ENCODE results near the gene PPP1R13B.
"Not testable (repeated sequence)": the region's sequence is repeated elsewhere in the genome, so short reads cannot be mapped to it uniquely, and the experiment has no call there.

Gene PPP1R13B

DNA sequence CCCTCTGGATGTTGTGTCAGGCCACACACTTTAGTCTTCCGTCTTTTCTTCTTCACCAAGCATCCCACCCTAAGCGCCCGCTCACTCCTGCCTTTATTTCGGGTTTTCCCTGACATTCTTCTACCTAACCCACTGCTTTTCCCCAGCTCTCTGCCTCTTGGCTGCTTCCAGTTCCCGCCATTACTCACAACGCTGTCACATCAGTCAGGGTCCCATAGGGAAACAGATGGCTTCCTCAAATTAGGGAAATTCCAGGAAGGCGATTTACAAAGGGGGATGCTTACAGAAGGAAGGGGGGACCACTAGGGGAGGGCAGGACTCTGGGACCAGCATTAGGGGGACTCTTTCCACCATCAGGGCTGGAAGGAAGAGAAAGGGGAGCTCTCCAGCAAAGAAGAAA, 9.2 kb upstream of the PPP1R13B start:
- DNase-seq = no peak

DNA sequence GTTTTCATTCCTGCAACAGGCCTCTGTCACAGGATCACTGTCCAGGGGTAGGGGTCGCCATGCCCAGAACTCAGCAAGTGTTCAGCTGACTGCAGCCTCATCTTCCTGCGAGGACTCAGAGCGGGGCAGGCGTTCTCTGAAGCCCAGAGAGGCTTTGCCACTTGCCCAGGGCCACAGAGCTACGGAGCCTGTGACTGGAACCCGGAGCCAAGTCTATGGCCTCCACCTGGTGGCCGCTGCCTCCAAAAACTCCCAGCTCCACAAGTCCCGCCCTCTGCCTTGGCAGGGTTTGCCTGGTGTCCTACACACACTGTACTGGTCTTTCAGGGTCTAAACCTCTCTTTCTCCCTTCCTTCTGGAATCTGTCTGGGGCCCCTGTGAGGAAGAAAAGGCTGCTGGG, 8.7 kb upstream of the PPP1R13B start:
- no peak for DNase-seq

DNA sequence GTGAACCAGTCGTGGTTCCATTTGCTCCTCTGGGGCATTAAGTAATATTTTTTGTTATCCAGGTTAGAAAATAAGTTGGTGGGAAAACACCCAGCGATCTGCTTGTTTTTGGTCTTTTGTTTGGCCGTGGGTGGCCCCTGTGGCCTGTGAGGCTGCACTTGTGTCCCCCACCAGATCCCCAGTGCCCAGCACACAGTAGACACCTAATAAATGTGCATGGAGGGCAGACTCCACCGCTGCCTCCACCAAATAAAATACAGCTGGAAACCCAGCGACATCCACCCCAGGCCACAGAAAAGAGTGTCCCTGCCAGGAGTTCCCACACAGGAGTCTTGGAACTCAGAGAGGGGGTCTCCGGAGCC, 8.3 kb upstream of the PPP1R13B start:
- DNase-seq = no peak

DNA sequence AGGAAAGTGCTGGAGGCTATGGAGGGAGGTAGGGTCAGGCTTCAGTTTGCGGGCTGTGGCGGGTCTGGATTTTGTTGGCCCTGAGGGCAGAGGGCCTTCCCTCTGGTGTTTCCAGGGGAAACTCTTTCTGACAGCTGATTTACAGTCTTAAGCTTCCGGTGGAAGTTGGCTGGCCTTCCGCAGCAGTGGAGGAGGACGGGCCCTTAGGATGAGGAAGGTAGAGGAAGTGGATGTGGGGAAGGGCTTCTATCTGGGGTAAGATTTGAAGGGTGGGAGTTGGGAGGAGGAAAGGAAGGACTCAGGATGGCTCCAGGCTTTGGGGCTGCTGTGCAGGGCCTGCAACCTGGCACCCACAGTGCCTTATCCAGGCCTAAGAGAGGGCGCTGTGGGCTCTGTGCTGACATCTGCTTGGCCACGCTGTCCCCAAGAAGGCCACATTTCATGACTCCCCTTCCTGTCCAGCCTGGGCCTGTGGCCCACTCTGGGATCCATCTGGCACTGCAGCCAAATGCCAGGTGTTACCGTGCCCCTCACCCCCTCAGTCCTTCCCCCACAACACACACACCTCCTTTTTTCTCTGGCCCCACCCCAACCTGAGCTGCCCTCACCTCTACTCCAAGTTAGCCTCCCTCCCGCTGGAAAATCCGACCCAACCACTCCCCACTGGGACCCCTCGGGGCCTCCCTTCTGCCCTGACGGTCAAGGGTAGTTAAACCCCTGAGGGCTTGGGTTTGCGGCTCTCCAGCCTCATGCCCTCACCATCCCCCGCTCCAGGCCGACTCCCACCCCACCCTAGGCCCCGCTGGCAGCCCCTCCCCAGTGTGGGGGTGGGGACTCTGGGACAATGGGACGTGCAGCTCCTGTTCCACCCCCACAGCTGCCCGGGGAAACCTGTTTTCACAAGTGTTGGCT, 7.7 kb upstream of the PPP1R13B start:
- DNase-seq = no peak

DNA sequence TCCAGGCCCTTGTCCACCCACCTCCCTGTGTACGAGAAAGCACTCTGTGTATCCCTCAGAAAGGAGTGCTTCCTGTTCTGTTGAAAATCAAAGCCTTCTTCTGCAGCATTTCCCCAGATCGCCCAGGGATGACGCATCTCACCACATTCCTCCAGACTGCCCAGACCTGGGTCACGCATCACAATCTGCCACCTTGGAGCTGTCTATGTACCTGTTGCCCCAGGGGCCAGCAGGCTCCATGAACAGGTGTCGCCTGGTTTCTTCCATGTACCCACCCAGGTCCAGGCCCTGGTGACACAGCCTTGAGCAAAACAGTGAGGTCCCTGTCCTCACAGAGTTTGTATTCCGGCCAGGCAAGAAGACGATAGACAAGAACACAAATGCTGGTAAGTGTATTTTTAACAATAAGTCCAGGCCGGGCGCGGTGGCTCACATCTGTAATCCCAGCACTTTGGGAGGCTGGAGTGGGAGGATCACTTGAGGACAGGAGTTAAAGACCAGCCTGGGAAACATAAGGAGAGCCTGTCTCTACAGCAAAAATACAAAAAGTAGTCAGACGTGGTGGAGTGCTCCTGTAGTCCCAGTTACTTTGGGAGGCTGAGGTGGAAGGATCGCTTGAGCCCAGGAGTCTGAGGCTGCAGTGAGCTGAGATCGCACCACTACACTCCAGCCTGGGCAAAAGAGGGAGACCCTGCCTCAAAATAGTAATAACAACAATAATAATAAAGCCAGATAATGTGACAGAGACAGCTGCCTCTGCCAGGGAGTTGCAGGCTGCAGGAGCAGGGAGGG, 6.8 kb upstream of the PPP1R13B start:
- no peak for DNase-seq

DNA sequence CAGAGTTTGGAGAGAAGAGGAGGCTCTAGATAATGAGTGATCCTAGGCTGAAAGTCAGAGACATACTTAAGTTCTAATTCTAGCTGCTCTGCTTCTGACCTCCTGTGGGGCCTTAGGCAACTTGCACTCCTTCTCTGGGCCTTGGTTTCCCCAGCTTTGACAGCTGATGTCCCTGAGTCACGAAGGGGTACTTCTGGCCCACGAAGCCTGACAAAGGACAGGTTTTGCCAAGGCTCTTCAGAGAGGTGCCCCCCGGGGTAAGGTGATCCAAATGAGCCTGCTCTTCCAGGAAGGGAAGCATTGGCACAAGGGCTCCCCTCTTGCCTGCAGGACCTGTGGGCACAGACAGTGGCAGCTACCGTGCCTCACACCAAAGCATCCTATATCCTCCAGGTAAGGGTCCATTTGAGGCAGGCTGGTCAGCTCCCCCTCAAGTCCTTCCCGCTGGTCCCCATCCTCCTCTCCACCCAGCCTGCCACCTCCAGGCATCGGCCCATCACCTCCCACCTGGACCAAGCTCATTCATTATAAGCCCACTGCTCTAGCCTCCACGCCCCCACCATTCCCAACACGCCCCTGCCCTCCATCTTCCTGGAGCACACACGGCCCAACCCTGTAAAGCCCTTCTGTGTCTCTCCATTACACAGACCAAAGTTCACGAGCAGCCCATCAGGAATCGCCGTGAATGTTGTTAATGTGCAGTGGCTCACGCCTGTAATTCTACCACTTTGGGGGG, 1.9 kb upstream of the PPP1R13B start:
- no peak for DNase-seq

DNA sequence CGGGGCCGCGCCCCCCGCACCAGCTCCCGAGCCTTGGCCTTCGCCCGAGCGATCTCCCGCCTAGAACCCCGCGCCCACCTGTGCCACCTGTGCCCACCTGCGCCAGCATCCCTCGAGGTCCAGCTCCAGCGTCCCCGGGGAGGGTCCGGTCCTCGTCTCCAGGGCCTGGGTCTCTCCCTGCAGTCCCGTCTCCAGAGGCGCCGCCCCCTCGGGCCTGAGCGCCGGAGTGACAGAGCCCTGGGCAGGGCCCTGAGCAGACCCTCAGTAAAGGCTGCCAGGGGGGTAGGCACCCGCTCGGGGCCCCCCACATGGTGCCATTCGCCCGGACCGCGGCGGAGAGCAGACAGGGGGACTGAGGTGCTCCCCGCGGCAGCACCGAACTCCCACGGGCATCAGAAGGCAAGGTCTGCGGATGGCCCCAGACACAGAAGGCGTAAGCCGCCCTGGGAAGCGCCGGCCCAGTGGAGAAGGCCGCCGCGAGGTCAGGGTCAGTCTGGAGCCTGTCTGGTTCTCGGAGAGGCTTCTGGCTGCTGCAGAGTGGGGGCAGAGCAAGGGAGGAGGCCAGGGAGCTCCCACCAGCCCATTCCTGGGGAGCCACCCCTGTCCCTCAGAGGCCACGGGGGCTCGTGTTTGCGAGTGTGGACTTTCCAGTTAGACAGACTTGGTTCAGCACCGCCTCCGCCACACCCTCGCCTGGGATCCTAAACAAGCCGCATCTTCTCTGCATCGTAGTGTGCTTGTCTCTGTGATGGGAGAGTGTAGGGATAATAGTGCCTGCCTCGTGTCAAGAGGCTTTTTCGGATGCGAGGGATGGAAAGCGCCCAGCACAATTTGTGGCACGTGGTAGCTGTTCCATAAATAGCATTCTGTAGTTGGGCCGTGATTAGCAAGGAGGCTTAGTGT, 1.1 kb upstream of the PPP1R13B start:
- DNase-seq = no peak

DNA sequence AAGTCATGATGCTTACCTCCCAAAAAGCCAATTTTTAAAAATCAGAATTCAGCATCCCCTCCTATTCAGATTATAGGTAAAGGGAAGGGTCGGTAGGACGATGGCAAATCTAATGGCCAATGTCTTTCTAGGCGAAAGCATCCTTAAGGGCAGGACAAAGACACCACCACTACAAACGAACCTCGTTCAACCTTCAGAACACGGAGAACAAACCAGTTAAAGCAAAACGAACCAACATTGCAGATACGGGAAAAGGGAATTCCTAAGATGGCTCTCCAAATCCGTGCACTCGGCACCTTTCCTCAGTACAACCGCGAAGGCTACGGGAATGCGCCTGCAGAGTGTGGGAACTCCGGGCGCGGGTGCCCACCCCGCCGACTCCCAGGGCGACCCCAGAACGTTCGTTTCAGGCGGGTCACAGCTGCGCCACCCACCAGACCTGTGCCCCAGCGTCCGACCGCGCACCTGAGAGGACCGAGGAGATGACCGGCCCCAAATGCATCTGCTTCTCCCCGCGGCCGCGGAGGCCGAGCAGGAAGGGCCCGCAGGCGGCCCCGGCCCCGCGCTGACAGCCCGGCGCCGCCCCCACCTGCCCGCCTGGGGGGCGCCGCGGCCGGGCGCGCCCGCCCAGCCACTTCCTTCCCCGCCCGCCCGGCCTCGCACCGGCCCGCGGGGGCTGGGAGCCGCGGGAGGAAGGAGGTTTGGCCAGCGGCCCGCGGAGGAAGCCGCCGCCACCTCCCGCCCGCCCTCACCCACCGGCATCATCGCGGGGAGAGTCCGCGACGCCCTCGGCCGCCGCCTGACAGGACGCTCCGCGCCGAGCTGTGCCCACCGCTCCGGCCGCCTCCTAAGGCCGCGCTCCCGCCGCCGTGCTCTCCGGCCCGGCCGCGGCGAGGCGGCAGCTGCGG, 578 bp downstream of the PPP1R13B start:
- peak; percentile 51 to 76 (median 67) for DNase-seq

DNA sequence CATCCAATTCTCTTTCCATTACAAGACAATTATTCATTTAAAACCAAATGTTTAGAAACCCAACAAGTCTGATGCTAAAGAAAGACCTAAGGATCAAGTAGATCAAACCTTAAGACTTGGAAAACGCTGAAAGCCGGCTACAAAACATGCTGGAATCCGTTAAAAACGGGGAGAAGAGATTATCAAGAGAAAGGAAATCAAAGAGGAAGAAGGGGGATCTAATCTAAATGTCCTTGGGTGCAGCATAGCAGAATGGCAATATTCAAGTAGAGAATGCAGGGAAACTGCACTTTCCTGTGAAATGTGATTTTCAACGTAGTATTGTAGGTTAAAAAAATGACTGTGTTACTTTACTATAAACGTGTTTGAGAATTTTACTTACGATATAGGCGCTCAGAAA, 1.3 kb downstream of the PPP1R13B start:
- no peak for DNase-seq

DNA sequence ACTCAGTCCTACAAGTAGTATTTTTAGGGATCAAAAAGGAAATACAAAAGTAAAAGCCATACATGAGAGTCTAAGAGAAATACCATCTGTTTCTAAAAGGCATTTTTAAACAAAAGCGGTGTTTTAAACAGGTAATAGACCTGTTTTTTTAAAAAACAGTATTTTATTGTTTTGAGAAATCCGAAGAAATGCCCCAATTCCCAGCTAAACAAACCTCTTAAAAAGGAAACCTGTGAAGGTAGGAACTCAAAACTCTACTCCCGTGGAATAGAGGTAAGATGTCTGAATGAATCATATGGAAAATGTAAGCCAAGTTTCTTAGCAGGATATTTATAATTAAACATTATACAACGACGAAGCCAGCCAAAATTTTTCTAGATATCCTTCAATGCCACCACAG, 2.0 kb downstream of the PPP1R13B start:
- DNase-seq = no peak

DNA sequence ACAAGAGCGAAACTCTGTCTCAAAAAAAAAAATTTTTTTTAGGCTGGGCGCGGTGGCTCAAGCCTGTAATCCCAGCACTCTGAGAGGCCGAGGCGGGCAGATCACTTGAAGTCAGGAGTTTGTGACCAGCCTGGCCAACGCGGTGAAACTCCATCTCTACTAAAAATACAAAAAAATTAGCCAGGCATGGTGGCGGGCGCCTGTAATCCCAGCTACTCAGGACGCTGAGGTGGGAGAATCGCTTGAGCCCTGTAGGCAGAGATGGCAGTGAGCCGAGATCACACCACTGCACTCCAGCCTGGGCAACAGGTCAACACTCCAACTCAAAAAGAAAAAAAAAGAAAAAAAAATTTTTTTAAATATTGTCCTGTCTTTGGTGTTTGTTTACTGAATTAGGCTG, 6.1 kb downstream of the PPP1R13B start:
- DNase-seq = not testable (repeated sequence)

DNA sequence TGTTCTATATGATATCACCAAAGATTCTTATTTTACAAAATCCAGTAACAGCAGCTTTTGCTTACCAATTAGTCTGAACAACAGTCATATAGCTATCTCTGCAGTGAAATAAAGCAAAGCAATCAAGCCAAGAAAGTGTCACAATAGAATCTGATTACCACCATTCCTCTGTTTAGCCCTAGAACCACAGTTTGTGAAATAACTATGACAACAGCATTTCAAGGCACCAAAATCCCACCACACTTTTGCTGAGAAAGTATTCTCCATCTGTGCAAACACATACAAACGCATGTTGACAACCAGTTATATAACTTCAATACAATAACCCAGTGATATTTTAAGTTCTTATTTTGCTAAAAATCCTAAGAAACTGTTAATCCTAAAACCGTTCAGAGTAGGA, 7.4 kb downstream of the PPP1R13B start:
- no peak for DNase-seq

DNA sequence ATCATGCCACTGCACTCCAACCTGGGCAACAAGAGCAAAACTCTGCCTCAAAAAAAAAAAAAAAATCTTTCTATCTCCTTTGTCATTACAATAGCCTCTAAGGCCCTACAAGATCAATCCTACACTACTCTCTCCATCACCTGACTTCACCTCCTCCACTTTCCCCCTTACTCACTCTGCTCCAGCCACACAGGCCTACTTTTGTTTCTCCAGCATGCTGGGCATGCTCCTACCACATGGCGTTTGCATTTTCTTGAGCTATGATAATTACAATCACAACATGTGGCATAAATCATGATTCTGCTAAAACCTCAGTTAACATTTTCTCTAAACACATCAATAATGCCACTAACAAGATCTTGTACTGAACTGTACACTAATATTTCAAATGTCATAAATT, 7.8 kb downstream of the PPP1R13B start:
- DNase-seq = no peak

DNA sequence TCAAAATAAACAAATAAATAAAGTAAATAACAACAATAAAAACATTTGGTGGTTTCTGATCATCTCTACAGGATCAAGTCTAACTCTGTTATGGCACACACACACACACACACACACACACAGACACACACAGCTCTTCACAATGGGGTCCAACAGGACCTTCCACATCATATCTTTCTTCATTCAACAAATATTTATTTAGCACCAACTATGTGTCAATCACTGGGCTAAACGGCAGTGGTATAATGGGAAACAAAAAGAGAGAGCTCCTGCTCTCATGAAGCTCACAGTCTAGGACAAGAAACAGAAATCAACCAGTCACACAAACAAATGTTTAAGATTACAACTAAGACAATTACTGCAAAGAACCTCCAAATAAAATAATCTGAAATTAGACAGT, 9.3 kb downstream of the PPP1R13B start:
- DNase-seq = no peak

DNA sequence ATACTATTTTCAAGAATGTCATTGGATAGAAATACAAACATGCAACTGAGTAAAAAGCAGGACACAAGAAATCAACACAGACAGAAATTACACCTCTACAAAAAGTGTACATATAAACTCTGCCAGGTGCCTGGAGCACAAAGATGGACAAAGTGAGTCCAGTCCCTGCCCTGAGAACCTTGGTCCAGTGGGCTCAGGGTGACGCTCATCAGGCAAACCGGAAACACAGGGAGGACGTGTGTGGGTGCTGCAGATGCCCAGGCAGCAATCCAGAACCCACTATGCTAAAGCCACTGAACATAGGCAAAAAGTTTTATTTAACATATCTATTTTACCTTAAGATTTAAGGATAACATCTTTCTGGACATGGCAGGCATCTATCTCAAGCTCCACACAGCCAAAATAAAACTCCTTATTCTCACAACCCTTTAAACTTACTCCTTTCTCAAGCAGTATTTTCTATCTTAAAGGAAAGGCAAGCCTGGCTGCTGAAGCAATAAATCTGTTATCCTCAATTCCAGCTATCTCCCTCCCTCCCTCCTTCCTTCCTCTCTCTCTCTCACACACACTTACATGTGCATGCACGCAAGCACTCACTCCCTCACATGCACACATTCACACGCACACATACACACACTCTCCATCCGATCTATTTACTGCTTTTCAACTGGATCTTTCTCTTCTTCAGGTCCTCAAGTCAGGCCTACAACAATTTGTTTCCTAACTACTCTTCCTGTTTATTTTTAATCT, 10.2 kb downstream of the PPP1R13B start:
- DNase-seq = no peak

DNA sequence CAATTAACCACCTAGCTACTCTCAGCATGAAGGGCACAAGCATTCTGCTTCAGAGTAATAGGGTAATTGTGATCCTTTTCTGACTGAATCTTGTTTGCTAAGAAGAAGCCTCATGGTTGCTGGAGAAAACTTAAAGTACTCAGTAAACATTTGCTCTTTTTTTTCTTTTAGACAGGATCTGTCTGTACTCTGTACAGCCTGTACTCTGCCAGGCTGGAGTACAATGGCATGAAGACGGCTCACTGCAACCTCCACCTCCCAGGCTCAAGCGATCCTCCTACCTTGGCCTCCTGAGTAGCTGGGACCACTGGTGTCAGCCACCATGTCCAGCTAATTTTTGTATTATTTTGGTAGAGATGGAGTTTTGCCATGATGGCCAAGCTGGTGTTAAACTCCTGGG, 12.4 kb downstream of the PPP1R13B start:
- no peak for DNase-seq

DNA sequence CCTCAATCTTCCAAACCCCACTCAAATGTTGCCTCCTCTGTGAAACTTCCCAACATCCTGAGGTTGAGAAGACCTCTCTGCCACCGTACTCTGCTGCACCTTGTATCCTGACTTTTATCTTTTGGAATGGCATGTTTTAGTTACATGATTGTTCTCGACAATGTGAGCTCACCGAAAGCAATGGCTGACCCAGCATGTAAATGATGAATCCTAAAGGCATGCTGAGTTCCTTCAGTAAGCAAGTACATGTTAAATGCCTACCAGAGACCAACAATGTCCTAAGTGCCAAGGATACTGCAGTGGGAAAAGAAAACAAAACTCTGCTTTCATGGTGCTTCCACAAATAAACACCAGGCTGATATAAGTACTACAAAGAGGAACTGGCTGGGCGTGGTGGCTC, 13.7 kb downstream of the PPP1R13B start:
- no peak for DNase-seq

DNA sequence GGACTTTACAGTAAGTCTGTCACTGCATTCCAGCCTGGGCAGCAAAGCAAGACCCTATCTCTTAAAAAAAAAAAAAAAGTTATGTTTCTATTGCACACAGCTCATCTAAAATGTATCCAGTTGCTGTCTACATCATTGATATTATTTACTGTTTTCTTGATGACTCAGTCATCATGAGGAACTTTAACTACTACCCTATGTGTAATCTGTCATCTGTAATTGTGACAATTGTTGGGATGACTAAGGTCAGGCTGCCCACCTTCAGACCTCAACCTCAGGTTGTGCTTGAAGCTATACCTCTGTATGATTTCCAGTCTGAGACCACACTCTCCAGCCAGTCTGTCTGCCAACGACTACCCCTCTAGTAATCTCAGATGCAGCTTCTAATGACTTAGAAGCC, 15.3 kb downstream of the PPP1R13B start:
- DNase-seq = peak in 2 of 3 donors; percentile 33 to 49

DNA sequence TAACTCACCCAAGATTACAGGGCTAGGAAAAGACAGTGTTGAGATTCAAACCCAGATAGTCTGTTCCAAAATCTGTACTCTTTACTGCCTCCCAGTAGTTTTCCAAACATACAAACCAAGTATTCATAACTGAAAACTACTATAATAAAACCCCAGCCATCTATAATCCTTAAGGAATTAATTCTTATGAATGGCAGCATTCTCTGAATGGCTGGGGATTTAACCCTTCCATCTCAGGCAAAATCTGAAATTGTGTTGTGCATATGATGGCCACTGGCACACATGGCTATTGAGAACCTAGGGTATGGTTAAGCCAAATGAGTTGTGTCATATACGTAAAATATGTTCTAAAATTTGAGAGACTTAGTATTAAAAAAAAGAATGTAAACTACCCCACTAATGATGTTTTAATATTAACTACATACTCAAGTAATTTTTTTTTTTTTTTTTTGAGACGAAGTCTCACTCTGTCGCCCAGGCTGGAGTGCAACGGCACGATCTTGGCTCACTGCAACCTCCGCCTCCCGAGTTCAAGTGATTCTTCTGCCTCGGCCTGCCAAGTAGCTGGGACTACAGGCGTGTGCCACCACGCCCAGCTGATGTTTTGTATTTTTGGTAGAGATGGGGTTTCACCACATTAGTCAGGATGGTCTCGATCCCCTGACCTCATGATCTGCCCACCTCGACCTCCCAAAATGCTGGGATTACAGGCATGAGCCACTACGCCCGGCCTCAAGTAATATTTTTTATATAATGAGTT, 16.7 kb downstream of the PPP1R13B start:
- no peak for DNase-seq
